ENCODE measurements around the gene EEF1E1.
A peak's percentile ranks its signal among the peaks of the same experiment; 100 is the strongest.

Gene EEF1E1

GRCh38 chr6:8087870-8088754, 14.2 kb downstream of the EEF1E1 start:
- no peak for DNase-seq

GRCh38 chr6:8086755-8087306, 15.5 kb downstream of the EEF1E1 start:
- no peak for DNase-seq

- no peak for DNase-seq
Observed at GRCh38 chr6:8085053-8085511, 17.3 kb downstream of the EEF1E1 start.

- DNase-seq: no peak
Observed at GRCh38 chr6:8084586-8084985, 17.8 kb downstream of the EEF1E1 start.

- DNase-seq: no peak
Observed at GRCh38 chr6:8082954-8083858, 19.1 kb downstream of the EEF1E1 start.

GRCh38 chr6:8082572-8082953, 19.8 kb downstream of the EEF1E1 start:
- DNase-seq: no peak

- no peak for DNase-seq
Observed at GRCh38 chr6:8080362-8081151, 21.8 kb downstream of the EEF1E1 start.

GRCh38 chr6:8079126-8079525, 23.2 kb downstream of the EEF1E1 start:
- no peak for DNase-seq

- DNase-seq: no peak
Observed at GRCh38 chr6:8077991-8078390, 24.4 kb downstream of the EEF1E1 start.

- DNase-seq: no peak
Observed at GRCh38 chr6:8075704-8076103, 26.6 kb downstream of the EEF1E1 start.

GRCh38 chr6:8075185-8075584, 27.2 kb downstream of the EEF1E1 start:
- no peak for DNase-seq

- no peak for DNase-seq
Observed at GRCh38 chr6:8074213-8074612, 28.1 kb downstream of the EEF1E1 start.

GRCh38 chr6:8073758-8074157, 28.6 kb downstream of the EEF1E1 start:
- no peak for DNase-seq

- no peak for DNase-seq
Observed at GRCh38 chr6:8070718-8071117, 31.6 kb downstream of the EEF1E1 start.

GRCh38 chr6:8069631-8070284, 32.6 kb downstream of the EEF1E1 start:
- DNase-seq: no peak

GRCh38 chr6:8069151-8069550, 33.2 kb downstream of the EEF1E1 start:
- no peak for DNase-seq

- DNase-seq: no peak
Observed at GRCh38 chr6:8066108-8066507, 36.2 kb downstream of the EEF1E1 start.

- DNase-seq: no peak
Observed at GRCh38 chr6:8065519-8065911, 36.8 kb downstream of the EEF1E1 start.

GRCh38 chr6:8064638-8065518, 37.5 kb downstream of the EEF1E1 start:
- no peak for DNase-seq

GRCh38 chr6:8063761-8064637, 38.3 kb downstream of the EEF1E1 start, which contains the start of gene BLOC1S5:
BLOC1S5 (minus strand) TSS chr6:8064389; CDS start chr6:8064376, 13 bp downstream.
- DNase-seq: peak; percentile 92 to 96

All from hippocampal formation (tissue), 2 donors.